Umbilical cord (tissue), 2 donors: Measurements from ENCODE around the gene WDFY2. TPM values are rescaled to one million over a fixed set of nuclear protein-coding genes. Genes with fewer than 3 reads are reported as not detected.

Experiments
- DNase-seq: peaks from one replicate; pipeline ENCODE4 v3.0.0-alpha.2; 2015; ENCODE audit warnings: low spot score
- total RNA-seq: library from RNA; depleted of rRNA; stranded (reverse); fragments of >200 nt; gene quantifications from one replicate; pipeline ENCODE4 v1.2.3, GENCODE V29; 2014; ENCODE audit warnings: low replicate concordance; ENCODE audit not compliant: insufficient read depth

The WDFY2 gene
- total RNA-seq, 1 donor from 2014 or later, result 14.9 TPM

DNA sequence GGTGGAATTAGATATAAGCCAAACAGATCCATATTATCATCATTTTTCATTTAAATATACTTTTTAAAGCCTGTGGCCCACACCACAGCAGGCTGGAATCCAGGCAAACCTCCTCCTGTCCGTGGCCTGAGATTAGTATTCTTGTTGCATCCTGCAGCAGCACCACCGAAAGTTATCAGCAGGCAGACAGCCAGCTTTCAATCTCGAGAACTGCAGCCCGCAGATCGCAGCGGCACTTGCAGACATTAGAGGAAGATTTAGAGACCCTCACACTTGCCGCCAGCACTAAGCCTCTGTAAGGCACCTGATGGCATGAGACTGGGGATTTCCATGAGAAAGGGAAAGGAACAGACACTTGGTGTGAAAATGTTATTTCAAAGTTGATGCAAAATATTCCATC, 212.3 kb downstream of the WDFY2 start:
- DNase-seq, result no peak

DNA sequence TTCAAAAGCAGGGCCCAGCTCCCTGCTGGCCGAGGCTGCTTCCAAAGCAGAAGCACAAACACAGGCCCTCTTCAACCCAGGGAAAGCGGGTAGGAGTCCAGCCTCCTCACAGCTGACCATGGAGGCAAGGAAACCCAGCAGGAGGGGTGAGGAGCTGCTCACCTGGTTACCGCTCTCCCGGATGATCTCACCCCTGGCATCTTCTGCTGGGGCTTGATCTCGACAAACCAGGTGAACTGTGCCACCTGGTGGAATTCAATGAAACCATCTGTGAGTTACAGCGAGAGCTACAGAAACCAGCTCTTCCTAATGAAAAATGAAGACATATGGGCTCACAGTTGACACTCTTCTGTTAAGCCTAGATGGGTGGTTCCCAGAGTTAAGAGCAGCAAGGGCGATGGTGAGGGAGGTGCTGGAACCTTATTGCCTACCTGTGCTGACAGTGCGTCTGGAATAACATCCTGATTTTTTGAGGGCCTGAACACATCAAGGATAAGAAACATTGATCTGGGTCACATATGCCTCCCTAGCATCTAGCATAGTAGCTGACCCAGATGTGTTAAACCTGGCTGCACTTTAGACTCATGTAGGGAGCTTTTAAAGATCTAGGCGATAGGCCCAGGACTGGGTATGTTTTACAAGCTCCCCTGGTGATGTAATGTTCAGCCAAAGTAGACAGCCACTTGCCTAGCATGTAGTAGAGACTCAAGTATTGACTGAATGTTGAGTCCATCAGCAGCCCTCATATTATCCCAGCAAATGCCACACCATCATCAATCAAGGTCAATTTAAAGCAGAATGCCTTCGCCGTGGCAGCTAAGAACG, 213.6 kb downstream of the WDFY2 start:
- DNase-seq, result peak; percentile 61

DNA sequence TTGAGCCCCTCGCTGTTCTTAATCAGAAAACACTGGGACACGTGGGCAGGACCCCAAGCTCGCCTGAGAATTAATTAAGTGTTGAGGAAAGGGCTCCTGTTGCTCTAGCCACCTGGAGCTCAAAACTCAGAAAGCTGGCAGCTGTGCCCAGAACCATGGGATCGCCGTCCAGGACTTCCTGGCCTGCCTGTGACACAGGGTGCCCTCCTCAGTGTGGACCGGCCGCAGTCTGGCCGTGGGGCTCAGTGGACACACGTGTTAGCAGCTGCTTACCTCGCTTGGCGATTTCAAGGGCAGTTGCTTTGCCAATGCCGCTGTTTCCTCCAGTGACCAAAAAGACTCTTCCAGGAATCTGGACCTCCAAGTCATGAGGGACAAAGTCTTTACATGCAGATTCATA, 215.0 kb downstream of the WDFY2 start:
- no peak for DNase-seq

DNA sequence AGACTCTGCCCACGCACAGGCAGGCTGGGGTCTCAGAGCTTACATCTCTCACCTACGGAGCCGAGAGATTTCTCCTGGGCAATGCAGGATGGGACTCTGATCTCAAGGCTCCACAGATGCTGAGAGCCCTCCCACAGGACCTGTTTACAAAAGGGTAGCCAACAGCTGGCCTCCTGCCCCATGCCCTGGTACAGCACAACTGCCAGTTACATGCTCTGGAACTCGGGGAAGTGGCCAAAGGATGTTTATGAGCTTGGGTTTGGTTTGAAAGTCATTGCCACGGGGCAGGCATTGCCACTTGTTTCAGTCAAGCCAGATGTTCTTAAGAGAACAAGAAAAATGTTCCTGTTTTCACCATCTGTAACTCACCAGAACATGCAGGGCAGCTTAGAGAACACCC, 216.2 kb downstream of the WDFY2 start:
- no peak for DNase-seq

DNA sequence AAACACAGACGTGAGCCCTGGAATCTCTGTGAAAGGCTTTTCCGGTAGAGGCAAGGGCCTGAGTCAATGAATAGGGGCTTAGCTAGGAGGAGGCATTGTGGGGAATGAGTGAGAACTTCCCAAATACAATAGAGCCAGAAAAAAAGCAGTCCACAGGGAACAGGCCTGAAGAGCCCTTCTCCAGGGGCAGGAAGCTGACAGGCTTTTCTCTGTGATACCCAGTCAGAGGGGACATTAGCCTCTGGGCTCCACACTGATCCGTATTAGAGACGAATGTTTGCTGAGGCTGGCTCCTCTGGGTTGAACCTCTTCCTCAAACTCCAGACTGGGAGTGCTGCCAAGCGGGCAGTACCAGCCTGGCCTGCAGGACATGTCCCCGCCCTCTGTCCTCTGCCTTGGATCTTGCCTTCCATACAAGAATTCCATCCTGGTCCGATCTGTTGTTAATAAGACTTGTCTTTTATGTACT, 217.4 kb downstream of the WDFY2 start:
- peak; percentile 68 for DNase-seq

DNA sequence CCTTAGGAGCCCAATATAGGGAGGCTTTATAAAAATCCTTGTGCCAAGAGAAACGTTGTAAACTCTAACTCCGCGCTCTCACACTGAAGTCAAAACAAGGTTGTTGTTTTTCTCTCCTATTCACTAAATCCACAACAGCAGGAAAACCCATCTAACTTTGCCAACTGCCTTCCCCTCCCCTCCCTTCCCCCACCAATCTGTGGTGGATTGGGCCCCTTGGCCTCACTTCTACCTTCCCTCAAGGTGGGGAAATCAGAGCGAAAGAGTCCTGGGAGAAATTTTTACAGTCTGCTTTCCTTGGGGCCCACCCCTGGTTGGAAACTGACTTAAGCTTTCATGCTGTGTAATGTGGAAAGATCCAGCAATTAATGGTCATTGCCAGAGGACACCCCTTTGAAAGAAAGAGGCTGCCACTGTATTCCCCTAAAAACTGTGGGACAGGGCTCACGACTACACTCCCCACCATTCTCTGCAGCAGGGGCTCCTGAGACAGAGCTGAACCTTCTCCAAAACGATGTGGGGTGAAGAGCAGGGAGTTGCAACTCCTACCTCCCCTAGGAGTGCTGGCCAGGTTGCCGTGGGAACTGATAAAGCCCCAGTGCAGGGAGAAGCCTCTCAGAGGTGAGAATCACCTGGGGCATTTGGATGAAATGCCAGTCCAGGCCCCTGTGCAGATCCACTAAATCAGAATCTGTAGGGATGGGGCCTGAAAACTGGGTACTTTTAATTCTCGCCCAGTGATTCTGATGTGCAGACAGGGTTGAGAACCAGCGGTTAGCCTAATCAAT, 218.6 kb downstream of the WDFY2 start:
- DNase-seq, result no peak

DNA sequence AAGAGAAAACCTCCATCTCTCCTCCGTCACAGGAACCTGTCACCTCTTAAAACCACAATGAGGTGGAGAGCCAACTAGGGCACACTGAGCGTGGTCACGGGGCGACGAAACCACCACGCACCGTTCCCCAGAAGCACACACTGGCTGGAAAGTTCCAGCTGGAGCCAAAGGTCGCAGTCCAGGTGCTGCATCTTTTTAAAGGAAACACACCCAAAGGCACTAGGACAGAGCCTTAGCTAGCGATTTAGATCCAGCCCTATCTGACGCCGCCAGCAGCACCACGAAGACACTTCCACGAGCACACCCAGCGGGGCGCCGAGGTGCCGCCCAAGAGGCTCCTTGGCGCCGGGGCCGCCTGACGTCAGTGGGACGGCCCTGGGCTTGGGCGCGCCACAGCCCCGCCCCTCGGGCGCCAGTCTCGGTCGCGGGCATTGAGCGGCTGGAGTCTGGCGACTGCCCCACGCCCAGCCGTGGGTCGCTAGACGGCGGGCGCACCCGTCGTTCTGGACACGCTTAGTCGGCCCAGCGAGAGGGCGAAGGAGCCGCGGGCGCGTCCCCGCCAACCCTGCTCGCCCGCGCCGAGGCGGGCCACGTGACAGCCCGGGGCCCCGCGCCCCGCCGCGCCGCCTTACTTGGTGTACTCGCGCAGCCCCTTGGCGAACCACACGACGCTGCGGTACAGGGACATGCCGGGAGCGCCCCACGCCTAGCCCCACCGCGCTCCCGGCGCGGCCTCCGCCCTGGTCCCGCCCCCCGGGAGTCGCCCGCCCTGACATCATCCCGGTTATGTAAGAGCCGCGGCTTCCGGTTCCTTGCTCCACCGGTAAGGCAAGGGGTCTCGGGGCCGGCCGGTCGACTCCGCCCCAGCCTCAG, 219.4 kb downstream of the WDFY2 start, which contains the start of gene DHRS12:
Gene DHRS12, minus strand, starts transcription at position 742 of the 873 bp plus-strand sequence. CDS start 4,504 bp downstream, outside the sequence.
- DNase-seq, result peak; percentile 93

DNA sequence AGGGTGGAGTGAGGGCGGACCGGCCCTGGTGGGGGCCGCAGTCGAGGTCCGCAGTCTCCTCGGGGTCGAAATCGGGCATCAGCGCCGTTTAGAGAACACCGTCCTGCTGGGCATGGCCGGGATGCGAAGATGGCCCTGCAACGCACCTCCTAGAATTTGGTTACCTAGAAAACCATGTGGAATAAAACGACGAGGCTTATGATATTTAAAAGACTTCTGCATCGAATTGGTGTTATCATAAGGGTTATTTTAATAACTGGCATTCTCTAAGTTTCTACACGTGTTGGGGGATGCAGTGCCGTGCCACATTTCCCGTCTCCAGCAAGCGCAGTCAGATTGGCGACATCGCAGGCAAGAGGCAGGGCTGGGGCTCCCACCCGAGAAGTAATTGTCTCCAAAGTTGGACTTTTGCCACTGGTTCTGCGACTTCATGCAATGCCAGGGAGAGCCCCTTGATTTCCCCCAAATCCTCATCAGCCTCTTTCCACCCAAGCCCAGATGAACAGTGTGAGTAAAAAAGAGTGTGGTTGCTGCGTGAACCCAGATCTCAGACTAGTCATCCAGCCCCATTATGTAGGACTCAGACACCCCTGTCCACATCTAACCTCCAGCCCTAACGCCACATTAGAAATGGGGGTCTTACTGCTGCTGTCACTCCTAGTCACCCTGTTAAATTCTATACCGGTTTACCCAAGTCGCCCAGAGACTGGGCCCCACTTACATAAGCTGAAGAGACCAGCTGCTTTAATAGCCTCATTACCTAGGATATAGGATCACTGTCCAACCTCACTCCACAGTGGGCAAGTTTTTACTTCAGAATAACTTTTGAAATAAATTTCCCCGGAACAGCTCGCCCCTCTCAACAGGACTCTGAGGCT, 220.3 kb downstream of the WDFY2 start:
- DNase-seq, result no peak

DNA sequence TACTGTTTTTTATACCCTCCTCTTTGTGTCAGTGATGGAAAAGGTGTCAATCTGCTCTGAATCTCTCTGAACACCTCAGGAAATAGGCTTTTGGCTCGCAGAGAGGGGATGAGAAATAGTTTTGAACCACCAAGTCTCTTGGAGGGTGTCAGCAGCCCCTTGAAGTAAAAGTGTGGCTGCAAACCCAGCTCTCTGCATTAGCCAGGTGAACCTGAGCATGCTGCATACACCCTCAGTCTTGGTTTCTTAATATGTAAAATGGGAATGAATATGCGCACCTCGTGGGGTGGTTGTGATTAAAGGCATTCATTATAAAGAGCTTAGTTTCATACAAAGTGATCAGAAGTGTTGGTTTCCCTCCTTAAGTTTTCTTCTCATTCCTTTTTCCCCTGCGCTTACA, 221.1 kb downstream of the WDFY2 start:
- no peak for DNase-seq

DNA sequence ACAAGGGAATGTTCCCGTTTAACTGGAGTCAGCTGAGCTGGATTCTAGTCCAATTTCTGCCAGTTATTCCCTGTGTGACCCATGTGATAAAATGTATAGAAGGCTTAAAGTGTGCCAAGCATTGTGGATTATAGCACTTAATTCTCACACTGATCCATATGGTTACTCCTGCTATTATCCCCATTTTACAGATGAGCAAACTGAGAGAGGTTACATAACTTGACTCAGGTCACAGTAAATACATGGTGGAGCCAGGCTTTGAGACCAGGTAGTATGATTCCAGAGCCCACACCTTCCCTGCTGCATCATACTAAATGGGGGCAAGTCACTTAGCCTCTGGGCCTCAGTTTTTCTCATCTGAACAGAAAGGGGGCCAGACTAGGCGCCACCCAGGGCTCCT, 221.7 kb downstream of the WDFY2 start:
- no peak for DNase-seq

DNA sequence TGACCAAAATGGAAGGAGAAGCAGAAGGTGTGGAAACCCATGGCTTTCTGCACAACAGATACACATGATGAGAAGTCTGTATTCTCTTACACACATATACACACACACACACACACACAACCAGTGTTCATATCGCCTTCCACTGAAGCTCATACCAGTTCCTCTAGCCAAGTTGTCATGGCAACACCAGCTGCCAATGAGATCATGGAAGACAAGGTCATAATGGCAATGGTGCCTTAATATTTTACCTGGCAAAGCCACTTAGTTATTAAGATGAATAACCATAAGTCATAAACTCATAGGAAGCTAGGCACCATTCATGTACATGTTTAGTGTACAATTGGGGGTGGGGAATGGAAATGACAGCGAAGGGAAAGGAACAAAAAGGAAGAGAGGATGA, 222.3 kb downstream of the WDFY2 start:
- no peak for DNase-seq

DNA sequence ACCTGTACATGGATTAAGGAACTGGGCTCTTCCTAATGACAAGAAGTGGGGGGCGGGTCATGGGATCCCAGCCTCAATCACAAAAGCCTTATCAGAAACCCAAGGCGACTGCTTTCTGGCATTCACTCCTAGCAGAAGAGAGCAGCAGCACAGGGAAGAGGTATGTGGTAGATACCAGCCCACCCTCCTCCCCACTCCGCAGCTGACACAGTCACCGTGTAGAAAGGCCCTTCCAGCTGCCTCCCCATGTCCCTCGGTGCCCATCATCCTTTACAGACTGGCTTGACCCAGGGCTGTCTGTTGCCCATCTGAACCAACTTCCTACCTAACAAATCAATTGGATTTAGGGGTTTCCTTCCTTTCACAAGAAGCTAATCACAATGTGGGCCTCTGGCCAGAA, 222.8 kb downstream of the WDFY2 start:
- DNase-seq, result no peak

DNA sequence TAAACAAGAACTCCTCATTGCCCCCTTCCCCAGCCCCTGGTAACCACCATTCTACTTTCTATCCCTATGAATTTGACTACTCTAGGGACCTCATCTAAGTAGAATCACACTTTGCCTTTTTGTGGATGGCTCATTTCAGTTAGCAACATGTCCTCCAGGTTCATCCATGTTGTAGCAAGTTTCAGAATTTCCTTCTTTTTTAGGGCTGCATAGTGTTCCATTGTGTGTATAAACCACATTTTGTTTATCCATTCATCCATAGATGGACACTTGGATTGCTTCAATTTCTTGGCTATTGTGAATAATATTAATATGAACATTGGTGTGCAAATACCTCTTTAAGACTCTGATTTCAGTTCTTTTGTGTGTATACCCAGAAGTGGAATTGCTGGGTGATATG, 224.5 kb downstream of the WDFY2 start:
- DNase-seq, result no peak

DNA sequence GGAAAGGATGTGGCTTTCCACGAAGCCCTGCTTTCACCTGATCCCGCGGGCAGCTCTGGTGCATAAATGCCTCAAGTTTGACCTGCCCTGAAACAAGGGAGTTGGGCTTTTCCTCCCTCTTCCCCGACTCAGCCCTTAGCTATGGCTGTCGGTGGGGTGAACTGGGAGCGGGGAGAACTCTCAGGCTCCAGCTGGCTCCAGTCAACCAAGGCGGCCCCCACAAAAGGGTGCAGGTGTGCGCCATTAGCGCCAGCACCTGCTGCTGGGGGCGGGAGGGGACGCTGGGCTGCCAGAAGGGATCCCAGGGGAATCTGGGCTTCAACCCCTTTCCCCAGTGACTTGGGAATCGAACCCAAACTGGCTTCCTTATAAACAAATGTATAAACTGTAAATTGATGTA, 226.8 kb downstream of the WDFY2 start:
- DNase-seq, result no peak

DNA sequence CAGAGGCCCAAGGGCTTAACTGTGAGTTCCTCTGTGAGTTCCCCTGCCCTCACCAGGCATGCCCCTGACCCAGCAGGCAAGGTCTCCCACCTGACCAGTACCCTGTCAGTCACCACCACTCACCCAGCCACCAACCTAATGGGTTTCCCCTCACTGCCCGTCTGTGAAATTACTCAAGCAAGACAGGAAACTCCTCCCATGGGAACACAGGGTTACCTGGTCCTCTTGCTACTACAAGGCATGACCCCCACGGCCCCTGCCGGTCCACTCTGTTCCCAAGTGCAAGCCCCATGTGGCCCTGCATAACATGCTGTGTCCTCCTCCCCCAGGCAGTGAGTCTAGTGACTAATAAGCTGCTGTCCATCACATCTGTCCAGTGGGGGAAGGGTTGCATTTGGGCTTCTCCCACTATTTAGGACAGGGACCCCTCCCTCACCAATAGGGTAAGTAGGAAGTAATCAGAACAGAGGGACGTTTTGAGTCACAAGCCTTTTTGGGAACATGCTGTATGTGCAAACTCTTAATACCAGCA, 227.7 kb downstream of the WDFY2 start:
- no peak for DNase-seq

DNA sequence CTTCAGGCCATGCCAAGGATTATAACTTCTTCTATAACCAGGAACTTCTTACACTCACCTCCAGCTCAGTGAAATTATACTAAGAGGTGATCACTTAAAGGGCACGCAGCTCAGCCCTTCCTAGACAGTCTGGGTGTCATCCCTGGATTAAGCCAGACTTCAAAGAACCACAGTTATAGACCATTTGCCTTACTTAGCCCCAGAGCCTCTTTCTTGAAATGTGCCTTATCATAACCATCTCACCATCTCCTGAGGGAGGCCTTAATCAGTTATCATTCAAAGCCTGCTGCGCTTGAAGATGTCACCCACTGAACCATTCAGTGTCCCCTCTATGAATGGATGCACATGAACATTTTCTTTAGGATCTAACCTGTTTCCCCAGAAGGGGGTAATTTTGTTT, 229.8 kb downstream of the WDFY2 start:
- no peak for DNase-seq

DNA sequence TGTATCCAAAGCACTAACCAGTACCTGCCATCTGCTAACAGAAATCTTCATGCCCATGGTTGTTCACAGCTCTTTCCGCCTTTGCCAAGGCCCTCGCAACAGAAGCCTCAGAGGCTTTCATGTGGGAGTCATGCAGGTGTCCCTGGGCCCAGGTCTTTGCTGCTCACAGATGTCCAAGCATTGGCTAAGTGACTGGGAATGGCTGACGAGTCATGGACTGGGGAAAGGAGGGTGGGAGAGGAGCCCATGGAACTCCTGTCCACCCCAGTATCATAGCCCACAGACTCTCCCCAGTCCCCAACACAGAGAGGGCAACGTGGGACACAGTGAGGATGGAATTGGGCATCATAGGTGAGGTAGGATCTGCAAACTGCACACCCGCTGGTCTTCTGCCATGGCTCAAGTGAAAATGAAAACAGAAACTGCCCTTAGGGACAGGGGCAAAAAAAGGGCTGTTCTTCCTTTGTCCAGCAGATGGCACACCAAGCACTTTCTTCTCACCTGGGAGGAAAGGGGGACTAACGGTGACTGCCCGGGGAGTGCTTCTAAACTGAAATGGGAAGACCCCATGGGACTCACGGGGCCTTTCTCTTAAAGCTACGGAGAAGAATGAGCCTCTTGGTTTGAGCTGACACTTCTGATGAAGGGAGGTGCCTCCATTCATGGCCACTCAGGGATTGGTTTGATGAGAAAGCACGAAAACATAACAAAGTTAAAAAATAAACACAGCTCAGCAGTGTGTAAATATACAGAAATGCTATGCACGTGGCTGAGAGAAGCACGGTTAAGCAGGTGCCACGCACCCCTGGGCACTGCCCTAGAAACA, 230.8 kb downstream of the WDFY2 start:
- peak; percentile 63 for DNase-seq

DNA sequence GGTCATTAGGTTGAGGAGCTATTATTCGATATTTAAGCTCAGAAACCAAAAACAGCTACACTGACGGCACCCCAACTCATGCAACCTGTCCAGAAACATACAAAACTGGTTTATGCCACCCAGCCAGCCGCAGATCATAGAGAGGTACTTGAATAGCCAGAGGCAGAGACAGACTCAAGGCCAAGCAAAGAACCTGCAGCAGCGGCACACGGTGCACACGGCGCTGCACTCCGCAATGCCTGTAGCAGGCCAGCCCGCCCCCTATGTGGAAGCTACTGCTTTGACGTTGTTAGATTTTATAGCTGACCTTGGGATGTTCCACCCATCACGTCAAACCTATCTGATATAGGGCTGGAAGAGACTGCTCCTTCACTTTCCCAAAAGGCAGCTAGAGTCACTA, 231.6 kb downstream of the WDFY2 start:
- DNase-seq, result no peak

DNA sequence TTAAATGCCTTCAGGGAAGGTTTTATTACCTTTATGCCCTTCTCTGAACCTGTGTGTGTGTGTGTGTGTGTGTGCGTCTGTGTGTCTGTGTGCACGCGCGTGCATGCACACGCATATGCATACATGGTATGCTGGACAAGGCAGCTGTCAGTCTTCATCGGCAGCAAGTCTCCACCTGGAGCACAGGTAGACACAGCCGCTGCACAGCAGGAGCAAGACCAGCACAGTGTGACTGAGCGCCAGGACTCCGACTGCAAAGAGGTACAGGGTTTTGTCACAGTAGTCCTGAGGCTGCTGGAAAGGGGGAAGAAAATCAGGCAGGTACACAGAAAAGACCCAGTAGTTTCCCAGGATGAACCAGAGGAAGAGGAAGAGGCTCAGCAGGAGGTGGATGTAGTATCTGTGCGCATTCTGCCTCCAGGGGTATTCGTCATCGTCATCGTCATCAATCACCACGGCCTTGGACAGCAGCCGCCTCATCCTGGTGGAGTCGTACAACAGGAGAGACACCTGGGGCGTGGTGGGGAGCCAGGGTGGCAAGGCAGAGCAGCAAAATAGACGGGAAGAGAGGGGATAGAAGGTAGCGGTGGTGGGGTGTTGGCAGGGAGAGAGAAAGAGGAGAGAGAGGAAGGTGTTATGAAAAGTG, 232.5 kb downstream of the WDFY2 start:
- DNase-seq, result no peak
